Endothelial cell (in vitro differentiated cells): ENCODE data around the gene CHST8. TPM values are rescaled to one million over a fixed set of nuclear protein-coding genes. Genes with fewer than 3 reads are reported as not detected.

Experiments used
- DNase-seq: peaks from one replicate; pipeline ENCODE4 v3.0.0; 2021; ENCODE audit warnings: low spot score
- H3K27ac Mint-ChIP-seq: one replicate; pipeline ENCODE4 v1.8.0; 2021; ENCODE audit warnings: mixed read lengths, inconsistent platforms; ENCODE audit not compliant: unreplicated experiment
- H3K27me3 Mint-ChIP-seq: one replicate; pipeline ENCODE4 v1.8.0; 2021; ENCODE audit warnings: mild to moderate bottlenecking, moderate library complexity, mixed read lengths, inconsistent platforms; ENCODE audit not compliant: unreplicated experiment
- H3K36me3 Mint-ChIP-seq: one replicate; pipeline ENCODE4 v1.8.0; 2021; ENCODE audit warnings: mild to moderate bottlenecking, low read depth, mixed read lengths, inconsistent platforms; ENCODE audit not compliant: unreplicated experiment
- H3K4me1 Mint-ChIP-seq: one replicate; pipeline ENCODE4 v1.8.0; 2021; ENCODE audit warnings: mild to moderate bottlenecking, mixed read lengths, inconsistent platforms; ENCODE audit not compliant: unreplicated experiment
- H3K4me3 Mint-ChIP-seq: one replicate; pipeline ENCODE4 v1.8.0; 2021; ENCODE audit warnings: mild to moderate bottlenecking, mixed read lengths, inconsistent platforms; ENCODE audit not compliant: unreplicated experiment
- H3K9me3 Mint-ChIP-seq: one replicate; pipeline ENCODE4 v1.8.0; 2021; ENCODE audit warnings: mixed read lengths, inconsistent platforms; ENCODE audit not compliant: unreplicated experiment
- total RNA-seq: library from RNA; stranded (reverse); fragmentation: NEBNext Ultra II Directional; extraction: Animal tissue kit (Norgen Biotek cat#: 25700); gene quantifications from one replicate; pipeline ENCODE4 v1.2.1, GENCODE V29; 2021; ENCODE audit not compliant: unreplicated experiment
- TF ChIP-seq, protein P1 (sequence below): fragments of 200-600 bp; sonication (generic); IDR thresholded peaks from one replicate; pipeline ENCODE4 v1.5.0; 2021; ENCODE audit warnings: antibody characterized with exemption; ENCODE audit not compliant: unreplicated experiment

The CHST8 gene
- total RNA-seq, 1 donor from 2014 or later, result 0.54 TPM

DNA sequence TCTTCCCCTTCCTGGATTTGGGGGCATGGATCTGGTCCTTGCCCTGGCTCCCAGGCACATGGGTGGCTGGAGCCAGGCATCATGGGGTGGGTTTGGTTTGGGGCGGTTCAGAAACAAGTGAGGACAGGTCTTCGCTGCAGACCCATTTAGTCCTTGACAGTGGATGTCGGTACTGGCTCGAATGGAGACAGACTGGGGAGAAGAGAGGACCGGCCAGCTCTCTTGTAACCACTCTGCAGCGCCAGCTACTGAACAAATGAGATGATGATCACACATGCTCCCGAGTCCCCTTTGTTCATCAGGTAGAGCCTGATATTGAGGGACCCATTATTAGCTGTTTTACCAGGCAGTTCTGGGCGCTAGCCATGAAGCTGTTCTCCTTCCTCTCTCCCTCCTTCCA lies 64.5 kb downstream of the CHST8 start:
- Mint-ChIP-seq H3K36me3 (peaks cover 5% of the 10 kb centered on the region), H3K27me3 (no peaks in the 10 kb centered on the region), H3K9me3 (no peaks in the 10 kb centered on the region), H3K4me1 (no peaks in the 10 kb centered on the region), H3K4me3 (no peak overlapping the region), H3K27ac (no peak overlapping the region)
- DNase-seq, result no peak
- TF ChIP-seq, protein P1, sequence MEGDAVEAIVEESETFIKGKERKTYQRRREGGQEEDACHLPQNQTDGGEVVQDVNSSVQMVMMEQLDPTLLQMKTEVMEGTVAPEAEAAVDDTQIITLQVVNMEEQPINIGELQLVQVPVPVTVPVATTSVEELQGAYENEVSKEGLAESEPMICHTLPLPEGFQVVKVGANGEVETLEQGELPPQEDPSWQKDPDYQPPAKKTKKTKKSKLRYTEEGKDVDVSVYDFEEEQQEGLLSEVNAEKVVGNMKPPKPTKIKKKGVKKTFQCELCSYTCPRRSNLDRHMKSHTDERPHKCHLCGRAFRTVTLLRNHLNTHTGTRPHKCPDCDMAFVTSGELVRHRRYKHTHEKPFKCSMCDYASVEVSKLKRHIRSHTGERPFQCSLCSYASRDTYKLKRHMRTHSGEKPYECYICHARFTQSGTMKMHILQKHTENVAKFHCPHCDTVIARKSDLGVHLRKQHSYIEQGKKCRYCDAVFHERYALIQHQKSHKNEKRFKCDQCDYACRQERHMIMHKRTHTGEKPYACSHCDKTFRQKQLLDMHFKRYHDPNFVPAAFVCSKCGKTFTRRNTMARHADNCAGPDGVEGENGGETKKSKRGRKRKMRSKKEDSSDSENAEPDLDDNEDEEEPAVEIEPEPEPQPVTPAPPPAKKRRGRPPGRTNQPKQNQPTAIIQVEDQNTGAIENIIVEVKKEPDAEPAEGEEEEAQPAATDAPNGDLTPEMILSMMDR, result no peak

GRCh38 chr19:33686687-33687480 lies 65.1 kb downstream of the CHST8 start:
- Mint-ChIP-seq H3K27ac (no peak overlapping the region), H3K4me3 (no peak overlapping the region), H3K27me3 (no peaks in the 10 kb centered on the region), H3K4me1 (no peaks in the 10 kb centered on the region), H3K9me3 (no peaks in the 10 kb centered on the region), H3K36me3 (peaks cover 5% of the 10 kb centered on the region)
- no peak for DNase-seq
- TF ChIP-seq, protein P1, result no peak

DNA sequence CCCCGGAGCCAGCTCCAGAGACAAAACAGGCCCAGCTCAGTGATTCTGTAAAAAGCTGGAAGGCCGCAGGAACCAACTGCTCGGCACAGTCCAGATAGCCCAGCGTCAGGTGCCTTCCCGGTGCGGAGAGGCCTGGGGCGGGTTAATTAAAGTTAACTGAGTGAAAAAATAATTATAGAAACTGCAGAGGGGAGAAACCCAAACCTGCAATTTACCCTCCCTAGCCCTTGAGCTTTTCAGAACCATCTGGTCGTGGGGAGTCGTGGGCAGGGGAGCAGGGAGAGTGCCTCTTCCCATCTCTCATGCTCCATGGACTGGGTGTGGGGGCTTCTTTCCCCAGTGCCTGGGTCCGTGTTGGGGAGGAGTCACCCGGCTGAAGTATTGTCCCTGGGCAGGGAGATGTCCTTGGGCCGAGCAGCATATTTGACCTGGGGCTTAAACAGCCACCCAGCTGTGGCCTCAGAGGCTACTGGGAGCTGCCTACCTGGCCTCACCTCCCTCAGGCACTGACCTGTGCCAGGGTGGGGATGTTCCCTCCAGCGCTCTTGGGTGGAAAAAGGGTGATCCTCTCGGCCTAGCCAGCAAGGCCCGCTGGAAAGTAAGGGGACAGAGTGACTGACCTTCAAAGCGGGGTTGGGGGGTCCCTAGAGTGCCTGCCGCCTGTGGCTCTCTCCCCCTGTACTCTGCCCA lies 65.9 kb downstream of the CHST8 start:
- H3K4me1 Mint-ChIP-seq, result no peaks in the 10 kb centered on the region
- H3K36me3 Mint-ChIP-seq, result peaks cover 5% of the 10 kb centered on the region
- TF ChIP-seq, protein P1, result no peak
- H3K27ac Mint-ChIP-seq, result no peak overlapping the region
- no peak overlapping the region for H3K4me3 Mint-ChIP-seq
- no peak for DNase-seq
- H3K27me3 Mint-ChIP-seq, result no peaks in the 10 kb centered on the region
- H3K9me3 Mint-ChIP-seq, result no peaks in the 10 kb centered on the region

DNA sequence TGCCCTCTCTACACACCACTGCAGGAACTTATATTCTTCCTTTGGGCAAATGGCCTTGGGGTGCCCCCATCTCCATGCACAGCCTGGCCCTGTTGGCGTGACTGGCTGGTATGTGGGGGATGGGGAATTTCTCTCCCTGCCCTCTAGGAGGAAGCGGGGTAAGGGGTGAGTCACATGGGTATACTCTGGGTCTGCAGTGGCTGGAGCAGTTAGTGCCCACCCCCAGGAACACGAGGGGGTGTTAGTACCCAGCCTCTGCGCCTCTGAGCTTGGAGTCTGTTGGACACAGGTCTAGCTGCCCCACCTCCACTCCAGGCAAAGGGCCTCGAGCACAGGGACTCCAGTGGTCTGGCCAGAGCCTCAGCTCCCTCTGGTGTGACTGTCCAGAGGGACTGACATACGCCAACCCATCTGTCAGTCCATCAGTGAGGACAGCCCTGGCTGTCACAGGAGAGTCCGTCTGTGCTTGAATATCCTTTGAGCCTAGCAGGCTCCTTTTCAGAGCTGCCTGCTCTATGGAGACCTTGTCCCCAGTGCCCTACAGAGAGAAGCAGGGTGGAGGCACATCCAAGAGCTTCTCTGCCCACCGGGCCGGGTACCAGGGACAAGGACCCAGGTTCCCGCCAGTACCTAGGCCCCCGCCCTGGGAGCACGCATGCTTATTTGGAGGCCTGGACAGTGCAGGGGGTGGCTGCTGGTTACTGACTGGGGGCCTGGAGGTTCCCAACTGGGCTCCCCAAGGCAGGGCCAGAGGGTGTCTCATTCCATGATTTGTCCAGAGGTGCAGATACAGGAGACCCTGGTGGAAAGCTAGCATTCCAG lies 66.6 kb downstream of the CHST8 start:
- TF ChIP-seq, protein P1, result no peak
- Mint-ChIP-seq H3K4me1 (no peaks in the 10 kb centered on the region), H3K27me3 (no peaks in the 10 kb centered on the region), H3K27ac (no peak overlapping the region), H3K4me3 (no peak overlapping the region), H3K9me3 (no peaks in the 10 kb centered on the region), H3K36me3 (no peaks in the 10 kb centered on the region)
- no peak for DNase-seq
